H1 (cell line): Measurements from ENCODE around the gene THOP1. TPM values are rescaled to one million over a fixed set of nuclear protein-coding genes. Genes with fewer than 3 reads are reported as not detected.
A peak's percentile ranks its signal among the peaks of the same experiment; 100 is the strongest.

Source experiments
- CTCF ChIA-PET: fragments of 300-600 bp; sonication (Branson Sonifier 250); formaldehyde crosslinking; loops from one replicate; lab custom pipeline; 2021; ENCODE audit not compliant: partially characterized antibody; lab: Charles Lee
- POLR2A ChIA-PET: fragments of 300-600 bp; sonication (Branson Sonifier 250); formaldehyde crosslinking; loops from one replicate; lab custom pipeline; 2021; ENCODE audit warnings: inconsistent platforms; ENCODE audit not compliant: partially characterized antibody; lab: Charles Lee
- DNase-seq, 2 experiments: peaks; one replicate each; pipeline versions ENCODE4 v3.0.0 to v3.0.0-alpha.2; 2010 to 2022; ENCODE audit warnings: low spot score in 2 of 2, low read depth in 1 of 2, mixed read lengths in 1 of 2
- FAIRE-seq: peaks from 2 replicates; lab custom pipeline; 2011; peaks lifted over from hg19 to GRCh38; lab: Jason Lieb, UNC
- H2AFZ ChIP-seq: 2 replicates; pipeline ENCODE4 v1.8.1; 2012; ENCODE audit warnings: low read length, inconsistent platforms
- H2AK5ac ChIP-seq: 2 replicates; pipeline ENCODE4 v1.6.1; 2013; ENCODE audit warnings: low read depth, low read length
- H2BK120ac ChIP-seq: replicated peaks from 2 replicates; pipeline ENCODE3; 2013; ENCODE audit warnings: low read depth, low read length, inconsistent platforms
- H2BK12ac ChIP-seq: 2 replicates; pipeline ENCODE4 v1.6.1; 2013; ENCODE audit warnings: low read depth, low read length
- H2BK15ac ChIP-seq: 2 replicates; pipeline ENCODE4 v1.6.1; 2013; ENCODE audit warnings: low read length
- H2BK20ac ChIP-seq: 2 replicates; pipeline ENCODE4 v1.6.1; 2013; ENCODE audit warnings: low read length
- H2BK5ac ChIP-seq: 2 replicates; pipeline ENCODE4 v1.6.1; 2013; ENCODE audit warnings: low read depth, low read length
- H3K14ac ChIP-seq: 2 replicates; pipeline ENCODE4 v1.6.1; 2013; ENCODE audit warnings: inconsistent platforms; ENCODE audit not compliant: insufficient read length
- H3K18ac ChIP-seq: 2 replicates; pipeline ENCODE4 v1.6.1; 2013; ENCODE audit warnings: low read length; ENCODE audit errors: extremely low read depth
- H3K23ac ChIP-seq: 2 replicates; pipeline ENCODE4 v1.6.1; 2013; ENCODE audit warnings: inconsistent platforms; ENCODE audit not compliant: insufficient read length
- H3K23me2 ChIP-seq: 2 replicates; pipeline ENCODE4 v1.6.1; 2013; ENCODE audit warnings: low read depth, low read length
- H3K27ac ChIP-seq: 2 replicates; pipeline ENCODE4 v1.6.1; 2011; ENCODE audit warnings: low read depth, low read length, inconsistent platforms
- H3K27me3 ChIP-seq, 4 experiments: replicated peaks in 1 of 4; 1 replicate in 1 of 4; 2 replicates in 3 of 4; pipeline versions ENCODE4 v1.6.1 to v1.8.1; 2011 to 2013; ENCODE audit warnings: low read length in 3 of 4, mild to moderate bottlenecking in 3 of 4, inconsistent platforms in 2 of 4, mixed read lengths in 2 of 4, moderate library complexity in 1 of 4; ENCODE audit not compliant: control insufficient read depth in 3 of 4, insufficient read depth in 3 of 4; ENCODE audit errors: extremely low read depth in 1 of 4
- H3K36me3 ChIP-seq, 4 experiments: 2 replicates each; pipeline versions ENCODE4 v1.6.1 to v1.8.1; 2011 to 2013; ENCODE audit warnings: mild to moderate bottlenecking in 4 of 4, low read length in 3 of 4, moderate library complexity in 2 of 4, control low read depth in 1 of 4, inconsistent platforms in 1 of 4; ENCODE audit not compliant: insufficient read depth in 4 of 4, control insufficient read depth in 2 of 4
- H3K4ac ChIP-seq: replicated peaks from 2 replicates; pipeline ENCODE3; 2013; ENCODE audit warnings: low read length, low read depth, mixed read lengths, inconsistent platforms; ENCODE audit not compliant: insufficient read length
- H3K4me1 ChIP-seq, 4 experiments: replicated peaks in 1 of 4; 1 replicate in 1 of 4; 2 replicates in 3 of 4; pipeline versions ENCODE4 v1.6.1 to v1.8.1; 2011 to 2013; ENCODE audit warnings: low read length in 3 of 4, inconsistent platforms in 2 of 4, mixed read lengths in 1 of 4; ENCODE audit not compliant: insufficient read depth in 4 of 4, control insufficient read depth in 3 of 4
- H3K4me2 ChIP-seq, 2 experiments: 2 replicates each; pipeline versions ENCODE4 v1.6.1 to v1.8.1; 2011 to 2013; ENCODE audit warnings: low read depth in 2 of 2, low read length in 2 of 2, control low read depth in 1 of 2, inconsistent platforms in 1 of 2, mild to moderate bottlenecking in 1 of 2; ENCODE audit not compliant: insufficient read depth in 1 of 2
- H3K4me3 ChIP-seq, 4 experiments: fragments of 200-600, 300-600 bp in 1 of 4; sonication (generic), shearing (Covaris generic), sonication (Bioruptor Twin) in 1 of 4; 2 replicates each; pipeline versions ENCODE4 v1.5.1 to v1.8.1; 2011 to 2016; ENCODE audit warnings: low read length in 4 of 4, low read depth in 3 of 4, control low read depth in 2 of 4, inconsistent platforms in 2 of 4, mild to moderate bottlenecking in 2 of 4, mixed read lengths in 1 of 4, moderate library complexity in 1 of 4; ENCODE audit not compliant: insufficient read depth in 2 of 4; ENCODE audit errors: extremely low read depth in 1 of 4
- H3K56ac ChIP-seq: replicated peaks from 2 replicates; pipeline ENCODE3; 2013; ENCODE audit warnings: low read depth, mild to moderate bottlenecking, mixed read lengths, low read length, inconsistent platforms; ENCODE audit not compliant: insufficient read length
- H3K79me1 ChIP-seq: 2 replicates; pipeline ENCODE4 v1.6.1; 2013; ENCODE audit warnings: low read depth, low read length, control low read depth
- H3K79me2 ChIP-seq, 2 experiments: 2 replicates each; pipeline versions ENCODE4 v1.6.1 to v1.8.1; 2012 to 2013; ENCODE audit warnings: low read length in 2 of 2, mild to moderate bottlenecking in 2 of 2, inconsistent platforms in 1 of 2; ENCODE audit not compliant: insufficient read depth in 2 of 2, control insufficient read depth in 1 of 2
- H3K9ac ChIP-seq, 4 experiments: replicated peaks in 1 of 4; 1 replicate in 1 of 4; 2 replicates in 3 of 4; pipeline versions ENCODE4 v1.6.1 to v1.8.1; 2011 to 2013; ENCODE audit warnings: low read depth in 3 of 4, low read length in 3 of 4, control low read depth in 2 of 4, mild to moderate bottlenecking in 2 of 4, moderate library complexity in 2 of 4, inconsistent platforms in 1 of 4; ENCODE audit errors: extremely low read depth in 1 of 4
- H3K9me3 ChIP-seq, 2 experiments: 2 replicates each; pipeline versions ENCODE4 v1.6.1 to v1.8.1; 2012 to 2013; ENCODE audit warnings: mild to moderate bottlenecking in 2 of 2, moderate library complexity in 2 of 2, control low read depth in 1 of 2, inconsistent platforms in 1 of 2, low read depth in 1 of 2, low read length in 1 of 2, mixed read lengths in 1 of 2; ENCODE audit not compliant: insufficient read depth in 2 of 2
- H4K20me1 ChIP-seq, 2 experiments: replicated peaks in 1 of 2; 2 replicates each; pipeline versions ENCODE3 to v1.8.1; 2011 to 2013; ENCODE audit warnings: inconsistent platforms in 2 of 2, low read length in 2 of 2, mild to moderate bottlenecking in 1 of 2; ENCODE audit not compliant: insufficient read depth in 2 of 2, control insufficient read depth in 1 of 2
- H4K5ac ChIP-seq: 2 replicates; pipeline ENCODE4 v1.6.1; 2013; ENCODE audit warnings: low read length, low read depth, mixed read lengths, inconsistent platforms; ENCODE audit not compliant: insufficient read length
- H4K8ac ChIP-seq: 2 replicates; pipeline ENCODE4 v1.8.0; 2013; ENCODE audit warnings: mild to moderate bottlenecking, moderate library complexity, low read length, inconsistent platforms; ENCODE audit not compliant: insufficient read depth; ENCODE audit errors: extremely low read depth
- H4K91ac ChIP-seq: replicated peaks from 2 replicates; pipeline ENCODE3; 2013; ENCODE audit warnings: low read length, mixed read lengths, inconsistent platforms; ENCODE audit not compliant: insufficient read length
- CTBP2 ChIP-seq: IDR thresholded peaks from 2 replicates; pipeline ENCODE4 v1.7.0; 2011; ENCODE audit warnings: borderline replicate concordance, mild to moderate bottlenecking, moderate library complexity, mixed read lengths, low read length; ENCODE audit not compliant: insufficient read depth, insufficient read length
- SIX5 ChIP-seq: IDR thresholded peaks from 2 replicates; pipeline ENCODE4 v1.6.1; 2011; ENCODE audit warnings: mild to moderate bottlenecking, low read depth, low read length
- YY1 ChIP-seq: IDR thresholded peaks from 2 replicates; pipeline ENCODE4 v1.6.1; 2011; ENCODE audit warnings: low read depth, mild to moderate bottlenecking, low read length
- WGBS, 2 experiments: shearing (Covaris generic) in 1 of 2; methylation state at CpG; one replicate each; pipeline versions ENCODE4 v1.1.6 to v1.1.7; 2013 to 2015; ENCODE audit warnings: low lambda C conversion rate in 2 of 2, mixed read lengths in 2 of 2, inconsistent platforms in 1 of 2, low coverage in 1 of 2, missing lambda C conversion rate in 1 of 2; ENCODE audit not compliant: insufficient replicate concordance in 2 of 2, insufficient coverage in 1 of 2, insufficient read length in 1 of 2; ENCODE audit errors: extremely low coverage in 1 of 2, missing lambda C conversion rate in 1 of 2; 5-methylcytosine and 5-hydroxymethylcytosine counted together
- polyA plus RNA-seq, 7 experiments: library from polyadenylated mRNA; depleted of rRNA in 3 of 7; stranded (reverse) in 5 of 7; unstranded in 2 of 7; fragments of >200 nt in 5 of 7; fragments of 200-250 nt in 2 of 7; gene quantifications; 1 replicate in 5 of 7; 2 replicates in 1 of 7; 4 replicates in 1 of 7; pipeline versions ENCODE4 v1.2.1 to v1.2.3, GENCODE V29; 2011 to 2013; ENCODE audit warnings: missing spikeins in 2 of 7, mixed read lengths in 2 of 7
- total RNA-seq: library from RNA; stranded (reverse); fragmentation: NEBNext Ultra II Directional; extraction: Animal tissue kit (Norgen Biotek cat#: 25700); gene quantifications from 2 replicates; pipeline ENCODE4 v1.2.1, GENCODE V29; 2021
- TF ChIP-seq, protein P1 (sequence below): IDR thresholded peaks from 2 replicates; pipeline ENCODE4 v1.6.1; 2012; ENCODE audit warnings: low read length, inconsistent platforms

The THOP1 gene
- total and polyA plus RNA-seq, 2 of the 8 experiments (the other 6 are each of a cell fraction or from before 2014, with no cell fraction given) = 136 to 159 TPM

DNA sequence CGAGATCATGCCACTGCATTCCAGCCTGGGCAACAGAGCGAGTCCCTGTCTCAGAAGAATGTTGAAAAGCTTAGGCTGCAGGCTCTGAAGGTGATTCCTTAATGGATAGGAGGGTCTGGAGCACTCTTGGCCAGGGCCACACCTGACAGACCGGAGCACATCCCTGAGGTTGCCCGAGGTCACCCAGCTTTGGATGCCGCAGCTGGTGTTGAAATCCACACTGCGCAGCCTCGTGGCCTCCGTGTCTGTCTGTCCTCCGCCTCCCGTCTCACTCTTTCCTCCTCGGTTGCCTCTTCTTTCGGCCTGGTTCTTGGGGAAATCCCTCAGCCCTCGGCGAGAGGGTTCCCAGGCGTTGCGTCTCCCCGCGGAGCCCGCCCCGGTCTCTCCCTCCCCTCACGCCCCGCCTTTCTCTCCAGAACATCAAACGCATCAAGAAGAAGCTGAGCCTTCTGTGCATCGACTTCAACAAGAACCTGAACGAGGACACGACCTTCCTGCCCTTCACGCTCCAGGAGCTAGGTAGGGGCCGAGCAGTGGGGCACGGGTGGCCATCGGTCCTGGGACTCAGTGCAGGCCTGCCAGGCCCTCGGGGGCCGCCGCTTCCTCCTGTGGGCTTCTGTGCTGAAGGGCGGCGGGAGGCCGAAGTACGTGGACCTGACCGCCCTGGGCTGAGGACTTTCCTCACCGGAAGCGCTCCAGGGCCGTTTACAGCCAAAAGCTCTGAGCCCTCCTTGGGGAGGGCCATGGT, 14.1 kb downstream of the THOP1 start:
- Histone ChIP-seq H3K9me3 (no peaks in the 10 kb centered on the region), H3K27ac (no peak overlapping the region), H3K4me1 (no peaks in the 10 kb centered on the region; a peak in 2 of 7 replicates), H3K56ac (no peak overlapping the region), H3K36me3 (peaks cover 18 to 68% (median 53%) of the 10 kb centered on the region in 4 experiments), H4K8ac (peak overlapping the region; percentile 3; the same call in 1 of the 2 replicates), H2BK12ac (no peak overlapping the region), H4K20me1 (peaks cover 10 to 32% of the 10 kb centered on the region in 2 experiments), H3K79me1 (peaks cover 11% of the 10 kb centered on the region), H3K4me2 (no peak overlapping the region), H3K4ac (no peak overlapping the region), H2AFZ (no peak overlapping the region), H2BK5ac (no peak overlapping the region), H4K5ac (no peak overlapping the region), H3K27me3 (no peaks in the 10 kb centered on the region; a peak in 1 of 7 replicates), H3K9ac (no peak overlapping the region), H3K4me3 (no peak overlapping the region), H3K79me2 (no peaks in the 10 kb centered on the region), H2BK20ac (no peak overlapping the region), H3K23ac (no peak overlapping the region), H3K18ac (no peak overlapping the region), H2BK15ac (no peak overlapping the region), H3K14ac (no peak overlapping the region), H2AK5ac (no peak overlapping the region), H4K91ac (no peak overlapping the region), H3K23me2 (peaks cover 7% of the 10 kb centered on the region; the same call in 1 of the 2 replicates), H2BK120ac (no peak overlapping the region)
- FAIRE-seq (no peak), DNase-seq (no peak)
- POLR2A ChIA-PET = interaction anchor here (0.7 to 1.4 kb wide), 2 partner anchors 8 to 11 kb away, joined by 3 to 6 read pairs; no protein-coding TSS in a partner anchor
- WGBS, 2 experiments = 95% methylated on average over 31 of the region's 41 CpGs; no CpG with 5 or more reads in 1 of the 2 experiments
- CTCF ChIA-PET = no interaction called here
- TF ChIP-seq YY1 = no peak
- TF ChIP-seq, protein P1, sequence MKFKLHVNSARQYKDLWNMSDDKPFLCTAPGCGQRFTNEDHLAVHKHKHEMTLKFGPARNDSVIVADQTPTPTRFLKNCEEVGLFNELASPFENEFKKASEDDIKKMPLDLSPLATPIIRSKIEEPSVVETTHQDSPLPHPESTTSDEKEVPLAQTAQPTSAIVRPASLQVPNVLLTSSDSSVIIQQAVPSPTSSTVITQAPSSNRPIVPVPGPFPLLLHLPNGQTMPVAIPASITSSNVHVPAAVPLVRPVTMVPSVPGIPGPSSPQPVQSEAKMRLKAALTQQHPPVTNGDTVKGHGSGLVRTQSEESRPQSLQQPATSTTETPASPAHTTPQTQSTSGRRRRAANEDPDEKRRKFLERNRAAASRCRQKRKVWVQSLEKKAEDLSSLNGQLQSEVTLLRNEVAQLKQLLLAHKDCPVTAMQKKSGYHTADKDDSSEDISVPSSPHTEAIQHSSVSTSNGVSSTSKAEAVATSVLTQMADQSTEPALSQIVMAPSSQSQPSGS = no peak
- no peak for TF ChIP-seq SIX5
- no peak for TF ChIP-seq CTBP2
